ENCODE data around the gene OR5D13.

Gene OR5D13, protein sequence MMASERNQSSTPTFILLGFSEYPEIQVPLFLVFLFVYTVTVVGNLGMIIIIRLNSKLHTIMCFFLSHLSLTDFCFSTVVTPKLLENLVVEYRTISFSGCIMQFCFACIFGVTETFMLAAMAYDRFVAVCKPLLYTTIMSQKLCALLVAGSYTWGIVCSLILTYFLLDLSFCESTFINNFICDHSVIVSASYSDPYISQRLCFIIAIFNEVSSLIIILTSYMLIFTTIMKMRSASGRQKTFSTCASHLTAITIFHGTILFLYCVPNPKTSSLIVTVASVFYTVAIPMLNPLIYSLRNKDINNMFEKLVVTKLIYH

DNA sequence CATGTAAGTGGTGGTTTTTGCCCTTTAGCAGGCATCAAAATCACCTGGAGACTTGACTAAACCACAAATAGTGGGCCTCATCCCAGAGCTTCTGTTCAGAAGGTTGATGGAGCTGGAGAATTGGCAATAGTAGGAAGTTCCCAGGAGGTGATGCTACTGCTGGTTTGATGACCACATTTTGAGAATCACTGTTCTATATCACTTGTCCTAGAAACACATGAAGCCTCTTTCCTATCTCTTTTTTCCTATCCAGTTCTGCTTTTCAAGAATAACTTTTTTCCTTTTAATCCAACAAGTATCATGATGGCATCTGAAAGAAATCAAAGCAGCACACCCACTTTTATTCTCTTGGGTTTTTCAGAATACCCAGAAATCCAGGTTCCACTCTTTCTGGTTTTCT is at the start of gene OR5D13:
OR5D13 (plus strand) TSS at position 301 of the 400 bp plus-strand sequence; CDS start at position 301, 0 bp downstream.
- TF ChIP-seq, protein P1, sequence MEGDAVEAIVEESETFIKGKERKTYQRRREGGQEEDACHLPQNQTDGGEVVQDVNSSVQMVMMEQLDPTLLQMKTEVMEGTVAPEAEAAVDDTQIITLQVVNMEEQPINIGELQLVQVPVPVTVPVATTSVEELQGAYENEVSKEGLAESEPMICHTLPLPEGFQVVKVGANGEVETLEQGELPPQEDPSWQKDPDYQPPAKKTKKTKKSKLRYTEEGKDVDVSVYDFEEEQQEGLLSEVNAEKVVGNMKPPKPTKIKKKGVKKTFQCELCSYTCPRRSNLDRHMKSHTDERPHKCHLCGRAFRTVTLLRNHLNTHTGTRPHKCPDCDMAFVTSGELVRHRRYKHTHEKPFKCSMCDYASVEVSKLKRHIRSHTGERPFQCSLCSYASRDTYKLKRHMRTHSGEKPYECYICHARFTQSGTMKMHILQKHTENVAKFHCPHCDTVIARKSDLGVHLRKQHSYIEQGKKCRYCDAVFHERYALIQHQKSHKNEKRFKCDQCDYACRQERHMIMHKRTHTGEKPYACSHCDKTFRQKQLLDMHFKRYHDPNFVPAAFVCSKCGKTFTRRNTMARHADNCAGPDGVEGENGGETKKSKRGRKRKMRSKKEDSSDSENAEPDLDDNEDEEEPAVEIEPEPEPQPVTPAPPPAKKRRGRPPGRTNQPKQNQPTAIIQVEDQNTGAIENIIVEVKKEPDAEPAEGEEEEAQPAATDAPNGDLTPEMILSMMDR (IDR thresholded peaks at IDR 0.05; ENCODE audit: extremely low read depth, missing control alignments), result no peak
- DNase-seq (ENCODE audit: low spot score), result no peak

DNA sequence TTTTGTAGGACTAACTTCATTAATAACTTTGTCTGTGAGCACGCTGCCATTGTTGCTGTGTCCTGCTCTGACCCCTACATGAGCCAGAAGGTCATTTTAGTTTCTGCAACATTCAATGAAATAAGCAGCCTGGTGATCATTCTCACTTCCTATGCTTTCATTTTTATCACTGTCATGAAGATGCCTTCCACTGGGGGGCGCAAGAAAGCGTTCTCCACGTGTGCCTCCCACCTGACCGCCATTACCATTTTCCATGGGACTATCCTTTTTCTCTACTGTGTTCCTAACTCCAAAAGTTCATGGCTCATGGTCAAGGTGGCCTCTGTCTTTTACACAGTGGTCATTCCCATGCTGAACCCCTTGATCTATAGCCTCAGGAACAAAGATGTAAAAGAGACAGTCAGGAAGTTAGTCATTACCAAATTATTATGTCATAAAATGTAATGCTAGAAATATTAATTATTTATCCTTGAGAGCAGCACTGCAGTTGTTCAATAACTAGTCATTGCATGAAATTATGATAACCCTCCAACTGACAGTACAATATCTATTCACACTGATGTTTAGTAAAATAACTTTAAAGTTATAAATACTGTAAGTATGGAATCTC is 46.4 kb upstream of the OR5D13 start:
- TF ChIP-seq, protein P1 (IDR thresholded peaks at IDR 0.05; ENCODE audit: extremely low read depth, missing control alignments), result no peak
- no peak for DNase-seq (ENCODE audit: low spot score)

DNA sequence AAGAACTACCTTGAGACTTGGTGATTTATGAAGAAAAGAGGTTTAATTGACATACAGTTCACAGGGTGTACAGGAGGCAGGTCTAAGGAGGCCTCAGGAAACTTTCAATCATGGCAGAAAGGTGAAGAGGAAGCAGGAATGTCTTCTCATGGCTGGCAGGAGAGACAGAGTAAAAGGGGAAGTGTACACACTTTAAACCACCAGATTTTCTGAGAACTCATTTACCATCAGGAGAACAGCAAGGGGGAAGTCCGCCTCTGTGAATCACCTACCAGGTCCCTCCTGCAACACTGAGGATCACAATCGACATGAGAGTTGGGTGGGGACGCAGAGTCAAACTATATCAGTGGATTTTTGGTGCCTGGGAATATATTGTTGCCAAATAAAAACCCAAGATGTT is 40.3 kb upstream of the OR5D13 start:
- TF ChIP-seq, protein P1 (IDR thresholded peaks at IDR 0.05; ENCODE audit: extremely low read depth, missing control alignments), result no peak
- DNase-seq (ENCODE audit: low spot score), result no peak

DNA sequence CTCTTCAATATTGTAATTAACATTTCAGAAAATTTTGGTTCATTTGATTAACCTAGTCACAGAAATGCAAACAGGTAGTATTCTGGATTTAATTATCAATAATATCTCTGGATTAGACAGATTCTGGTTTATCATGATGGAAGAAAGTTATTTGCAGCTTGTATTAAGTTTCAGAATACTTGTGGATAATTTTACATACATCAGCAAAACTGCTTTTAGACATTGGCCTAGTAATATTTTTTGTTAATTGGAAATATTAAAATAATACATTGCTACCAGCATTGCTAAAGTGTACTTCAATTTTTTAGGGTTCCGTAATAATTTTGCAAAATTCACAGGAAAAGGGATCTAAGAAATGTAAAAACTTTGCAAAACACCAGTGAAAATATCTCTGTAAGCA is 18.4 kb downstream of the OR5D13 start:
- no peak for DNase-seq (ENCODE audit: low spot score)

DNA sequence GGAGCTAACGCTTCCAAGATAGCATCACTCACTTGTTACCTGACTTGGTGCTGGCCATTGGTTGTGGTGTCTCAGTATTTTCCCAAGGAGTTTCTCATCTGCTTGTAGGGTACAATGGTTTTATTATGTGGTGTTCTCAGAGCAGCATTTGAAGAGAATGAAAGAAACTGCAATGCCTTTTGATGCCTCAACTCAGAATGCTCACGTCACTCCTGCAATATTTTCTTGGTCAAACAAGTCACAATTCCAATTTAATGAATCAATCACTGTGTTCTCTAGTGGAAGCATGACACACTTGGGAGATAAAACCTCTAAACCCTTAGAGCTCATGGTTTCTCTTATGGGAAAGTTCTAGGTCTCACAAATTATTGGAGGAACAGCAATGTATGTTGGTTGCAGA is 20.1 kb downstream of the OR5D13 start:
- DNase-seq (ENCODE audit: low spot score), result no peak
- TF ChIP-seq, protein P1 (IDR thresholded peaks at IDR 0.05; ENCODE audit: extremely low read depth, missing control alignments), result no peak

More for the DNA sequence above, 18.4 kb downstream of the OR5D13 start:
- TF ChIP-seq, protein P1 (IDR thresholded peaks at IDR 0.05; ENCODE audit: extremely low read depth, missing control alignments), result no peak

DNA sequence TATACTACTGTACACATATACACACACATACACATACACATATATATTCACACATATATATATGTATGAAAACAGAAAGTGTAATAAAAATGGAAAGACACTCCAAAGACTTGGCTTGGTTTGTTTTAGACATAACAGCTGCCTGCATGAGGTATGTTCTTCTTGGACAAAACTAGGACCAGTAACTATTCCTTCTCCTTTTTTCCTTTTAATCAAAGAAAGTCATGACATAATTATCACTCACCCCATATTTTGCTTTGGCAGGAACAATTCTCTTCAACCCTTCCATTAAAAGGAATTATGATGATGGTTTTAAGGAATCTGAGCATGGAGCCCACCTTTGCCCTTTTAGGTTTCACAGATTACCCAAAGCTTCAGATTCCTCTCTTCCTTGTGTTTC is 22.0 kb downstream of the OR5D13 start, which contains the start of gene OR5D14:
OR5D14 (plus strand) TSS at position 301 of the 400 bp plus-strand sequence; CDS start at position 301, 0 bp downstream.
- no peak for DNase-seq (ENCODE audit: low spot score)
- TF ChIP-seq, protein P1 (IDR thresholded peaks at IDR 0.05; ENCODE audit: extremely low read depth, missing control alignments), result no peak

DNA sequence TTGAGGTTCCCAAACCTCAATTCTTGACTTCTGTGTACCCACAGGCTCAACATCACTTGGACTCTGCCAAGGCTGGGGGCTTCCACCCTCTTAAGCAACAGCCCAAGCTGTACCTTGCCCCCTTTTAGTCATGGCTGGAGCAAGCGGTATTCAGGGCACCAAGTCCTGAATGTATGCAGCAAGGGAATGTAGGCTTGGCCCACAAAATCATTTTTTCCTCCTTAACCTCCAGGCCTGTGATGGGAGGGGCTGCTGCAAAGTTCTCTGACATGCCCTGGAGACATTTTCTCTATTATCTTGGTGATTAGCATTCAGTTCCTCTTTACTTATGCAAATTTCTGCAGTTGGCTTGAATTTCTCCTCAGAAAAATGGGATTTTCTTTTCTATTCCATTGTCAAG is 33.0 kb downstream of the OR5D13 start:
- TF ChIP-seq, protein P1 (IDR thresholded peaks at IDR 0.05; ENCODE audit: extremely low read depth, missing control alignments), result no peak
- DNase-seq (ENCODE audit: low spot score), result no peak
